Suprapubic skin (tissue), 4 donors: ENCODE measurements around the gene ZGLP1. TPM values are rescaled to one million over a fixed set of nuclear protein-coding genes. Genes with fewer than 3 reads are reported as not detected.

Source experiments
- DNase-seq, 2 donors: peaks; one replicate each; pipeline ENCODE4 v3.0.0-alpha.2; 2019; ENCODE audit warnings: low spot score in 2 of 2
- H3K27ac ChIP-seq: fragments of 200-600 bp; sonication (generic); one replicate; pipeline ENCODE4 v1.5.1; 2019
- H3K27me3 ChIP-seq: fragments of 200-600 bp; sonication (generic); one replicate; pipeline ENCODE4 v1.5.1; 2019
- H3K36me3 ChIP-seq: fragments of 200-600 bp; sonication (generic); one replicate; pipeline ENCODE4 v1.5.1; 2019
- H3K4me1 ChIP-seq: fragments of 200-600 bp; sonication (generic); one replicate; pipeline ENCODE4 v1.5.1; 2019
- H3K4me3 ChIP-seq: fragments of 200-600 bp; sonication (generic); one replicate; pipeline ENCODE4 v1.5.1; 2019; ENCODE audit warnings: mild to moderate bottlenecking
- H3K9me3 ChIP-seq: fragments of 200-600 bp; sonication (generic); one replicate; pipeline ENCODE4 v1.5.1; 2019
- EP300 ChIP-seq: sonication (generic); formaldehyde crosslinking; IDR thresholded peaks from one replicate; pipeline ENCODE4 v1.6.1; 2017; ENCODE audit warnings: antibody characterized with exemption
- POLR2A ChIP-seq, 2 donors: fragments of 450-650 bp; IDR thresholded peaks; one replicate each; pipeline ENCODE4 v1.6.1; 2017; ENCODE audit warnings: antibody characterized with exemption in 2 of 2, mild to moderate bottlenecking in 2 of 2, moderate library complexity in 2 of 2
- POLR2AphosphoS5 ChIP-seq, 3 donors: sonication (generic); formaldehyde crosslinking; IDR thresholded peaks; one replicate each; pipeline ENCODE4 v1.6.1; 2017; ENCODE audit warnings: antibody characterized with exemption in 3 of 3
- WGBS: methylation state at CpG from one replicate; pipeline ENCODE4 v1.1.5; 2018; 5-methylcytosine and 5-hydroxymethylcytosine counted together
- total RNA-seq, 4 donors: library from RNA; depleted of rRNA; stranded (reverse); fragments of >200 nt; gene quantifications; one replicate each; pipeline ENCODE4 v1.1.0, GENCODE V29; 2016
- TF ChIP-seq, protein P1 (sequence below), 2 donors: fragments of 200-600 bp in 1 of 2; fragments of 450-650 bp in 1 of 2; sonication (generic) in 1 of 2; IDR thresholded peaks; one replicate each; pipeline ENCODE4 v1.5.1; 2016 to 2019; ENCODE audit warnings: antibody characterized with exemption in 2 of 2, mild to moderate bottlenecking in 1 of 2, moderate library complexity in 1 of 2

Gene ZGLP1
- 1 to 10 TPM; 1.4 to 7.2 (median 2.9) TPM for total RNA-seq

DNA sequence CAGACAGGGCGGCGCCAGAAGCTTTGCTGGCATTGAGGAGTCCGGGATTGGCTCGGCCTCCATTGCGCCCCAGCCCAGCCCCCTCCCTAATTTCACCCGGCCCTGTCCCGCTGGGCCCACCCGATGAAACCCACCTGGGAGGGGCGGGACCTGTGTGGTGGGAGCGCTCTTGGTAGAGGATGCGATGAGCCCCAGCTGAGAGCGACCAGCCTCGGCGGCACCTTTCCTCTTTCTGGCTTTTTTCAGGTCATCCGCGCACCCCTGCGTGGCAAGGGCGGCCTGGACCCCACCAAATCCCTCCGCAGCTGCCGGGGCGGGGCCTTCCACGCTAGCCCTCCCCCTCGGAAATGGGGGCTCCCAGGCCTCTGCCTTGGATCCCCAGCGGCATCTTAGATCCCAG lies at the start of gene ZGLP1:
TSS of gene ZGLP1 (minus strand) at position 393 of the 400 bp plus-strand sequence.
- no peak for DNase-seq
- Histone ChIP-seq H3K36me3 (peaks cover 13% of the 10 kb centered on the region), H3K4me3 (no peak within 1 kb of the TSS), H3K9me3 (no peaks in the 10 kb centered on the region), H3K27ac (no peak within 1 kb of the TSS), H3K27me3 (no peaks in the 10 kb centered on the region), H3K4me1 (no peaks in the 10 kb centered on the region)
- WGBS, result 88% methylated on average over 19 of the region's 24 CpGs
- TF ChIP-seq POLR2A (IDR thresholded peaks at IDR 0.05) (no peak), EP300 (no peak), POLR2AphosphoS5 (IDR thresholded peaks at IDR 0.05) (no peak)
- TF ChIP-seq, protein P1, sequence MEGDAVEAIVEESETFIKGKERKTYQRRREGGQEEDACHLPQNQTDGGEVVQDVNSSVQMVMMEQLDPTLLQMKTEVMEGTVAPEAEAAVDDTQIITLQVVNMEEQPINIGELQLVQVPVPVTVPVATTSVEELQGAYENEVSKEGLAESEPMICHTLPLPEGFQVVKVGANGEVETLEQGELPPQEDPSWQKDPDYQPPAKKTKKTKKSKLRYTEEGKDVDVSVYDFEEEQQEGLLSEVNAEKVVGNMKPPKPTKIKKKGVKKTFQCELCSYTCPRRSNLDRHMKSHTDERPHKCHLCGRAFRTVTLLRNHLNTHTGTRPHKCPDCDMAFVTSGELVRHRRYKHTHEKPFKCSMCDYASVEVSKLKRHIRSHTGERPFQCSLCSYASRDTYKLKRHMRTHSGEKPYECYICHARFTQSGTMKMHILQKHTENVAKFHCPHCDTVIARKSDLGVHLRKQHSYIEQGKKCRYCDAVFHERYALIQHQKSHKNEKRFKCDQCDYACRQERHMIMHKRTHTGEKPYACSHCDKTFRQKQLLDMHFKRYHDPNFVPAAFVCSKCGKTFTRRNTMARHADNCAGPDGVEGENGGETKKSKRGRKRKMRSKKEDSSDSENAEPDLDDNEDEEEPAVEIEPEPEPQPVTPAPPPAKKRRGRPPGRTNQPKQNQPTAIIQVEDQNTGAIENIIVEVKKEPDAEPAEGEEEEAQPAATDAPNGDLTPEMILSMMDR (IDR thresholded peaks at IDR 0.05), result no peak

- Histone ChIP-seq H3K27ac (no peak overlapping the region), H3K4me3 (no peak overlapping the region), H3K36me3 (peaks cover 97% of the 10 kb centered on the region), H3K4me1 (peaks cover 3% of the 10 kb centered on the region), H3K9me3 (no peaks in the 10 kb centered on the region), H3K27me3 (no peaks in the 10 kb centered on the region)
- no peak for DNase-seq
- 92% methylated on average over 9 of the region's 12 CpGs for WGBS
- TF ChIP-seq POLR2A (IDR thresholded peaks at IDR 0.05) (no peak), POLR2AphosphoS5 (IDR thresholded peaks at IDR 0.05) (no peak), EP300 (no peak)
- TF ChIP-seq, protein P1 (IDR thresholded peaks at IDR 0.05), result no peak
Measured at GRCh38 chr19:10356431-10356830, 46.8 kb upstream of the ZGLP1 start.

DNA sequence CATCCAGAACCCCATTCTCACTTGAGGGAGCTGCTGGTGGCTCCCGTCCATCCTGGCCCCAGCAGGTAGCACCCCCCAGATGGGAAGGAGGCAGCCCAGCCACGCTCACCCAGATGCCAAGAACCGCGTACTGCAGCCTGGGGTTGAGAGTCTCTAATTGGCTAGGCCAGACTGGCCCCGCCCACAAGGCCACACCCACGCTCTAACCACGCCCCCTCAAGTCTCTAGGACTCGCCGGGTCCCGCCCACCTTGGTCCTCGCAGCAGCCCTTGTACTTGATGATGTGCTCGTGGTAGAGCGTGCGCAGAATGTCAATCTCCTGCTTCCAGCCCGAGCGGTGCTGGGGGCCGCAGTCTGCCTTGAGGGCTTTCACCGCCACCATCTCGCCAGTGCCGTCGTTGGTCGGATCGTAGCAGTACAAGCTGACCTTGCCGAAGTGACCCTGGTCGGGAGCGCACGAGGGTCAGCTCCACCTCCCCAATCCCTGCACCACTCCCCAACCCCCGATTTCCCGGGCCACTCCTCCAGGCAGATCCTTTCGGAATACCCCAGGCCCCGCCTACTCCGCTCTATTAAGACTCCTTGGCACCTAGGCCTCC lies 44.3 kb upstream of the ZGLP1 start:
- TF ChIP-seq, protein P1 (IDR thresholded peaks at IDR 0.05), result no peak
- TF ChIP-seq EP300 (no peak), POLR2A (IDR thresholded peaks at IDR 0.05) (no peak), POLR2AphosphoS5 (IDR thresholded peaks at IDR 0.05) (no peak)
- Histone ChIP-seq H3K9me3 (no peaks in the 10 kb centered on the region), H3K4me3 (no peak overlapping the region), H3K36me3 (peaks cover 82% of the 10 kb centered on the region), H3K27ac (no peak overlapping the region), H3K4me1 (peaks cover 3% of the 10 kb centered on the region), H3K27me3 (no peaks in the 10 kb centered on the region)
- 82% methylated on average over 26 of the region's 32 CpGs for whole genome bisulfite sequencing
- DNase-seq, result no peak

DNA sequence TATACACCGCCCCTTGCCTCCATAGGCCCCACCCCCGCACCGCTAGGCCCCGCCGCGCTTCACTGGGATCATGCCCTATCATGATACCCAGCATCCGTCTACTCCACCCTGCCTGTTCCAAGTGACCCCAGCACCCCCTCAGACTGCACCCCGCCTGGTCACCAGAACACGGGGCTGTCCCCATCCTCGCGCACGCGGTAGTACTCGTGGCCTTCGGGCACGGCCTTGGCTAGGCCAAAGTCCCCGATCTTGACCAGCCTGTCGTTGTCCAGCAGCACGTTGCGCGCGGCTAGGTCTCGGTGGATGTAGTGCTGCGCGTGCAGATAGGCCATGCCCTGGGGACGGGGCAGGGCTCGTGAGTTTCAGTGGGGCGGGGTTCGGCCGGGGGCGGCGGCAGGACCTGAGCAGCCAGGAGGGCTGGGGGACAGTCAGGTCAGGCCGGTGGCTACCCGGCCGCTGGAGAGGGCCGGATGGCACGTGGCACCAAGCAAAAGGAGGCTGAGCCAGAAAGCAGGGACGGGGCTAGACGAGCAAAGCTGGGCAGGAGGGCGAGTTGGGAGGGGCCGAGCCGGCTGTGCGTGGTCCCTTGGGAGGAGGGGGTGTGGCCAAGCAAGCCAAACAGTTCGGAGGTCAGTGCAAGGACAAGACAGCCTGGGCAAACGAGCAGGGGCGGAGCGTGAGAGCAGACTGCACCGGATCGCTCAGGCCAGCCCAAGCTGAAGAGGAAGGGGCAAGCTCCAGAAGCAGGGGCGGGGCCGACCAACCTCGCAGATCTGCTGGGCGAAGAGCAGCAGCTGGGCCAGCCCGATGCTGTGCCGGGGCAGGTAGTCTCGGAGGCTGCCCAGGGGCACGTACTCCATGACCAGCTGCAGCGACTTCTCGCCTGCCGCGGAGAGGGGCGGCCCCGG lies 43.4 kb upstream of the ZGLP1 start:
- no peaks in the 10 kb centered on the region for H3K27me3 ChIP-seq
- no peak overlapping the region for H3K27ac ChIP-seq
- H3K36me3 ChIP-seq, result peaks cover 75% of the 10 kb centered on the region
- 83% methylated on average over 50 of the region's 63 CpGs for WGBS
- TF ChIP-seq, protein P1 (IDR thresholded peaks at IDR 0.05), result no peak
- TF ChIP-seq POLR2A (IDR thresholded peaks at IDR 0.05), result no peak
- no peak for TF ChIP-seq EP300
- TF ChIP-seq POLR2AphosphoS5 (IDR thresholded peaks at IDR 0.05), result no peak
- H3K4me1 ChIP-seq, result peaks cover 3% of the 10 kb centered on the region
- H3K9me3 ChIP-seq, result no peaks in the 10 kb centered on the region
- no peak for DNase-seq
- H3K4me3 ChIP-seq, result no peak overlapping the region

DNA sequence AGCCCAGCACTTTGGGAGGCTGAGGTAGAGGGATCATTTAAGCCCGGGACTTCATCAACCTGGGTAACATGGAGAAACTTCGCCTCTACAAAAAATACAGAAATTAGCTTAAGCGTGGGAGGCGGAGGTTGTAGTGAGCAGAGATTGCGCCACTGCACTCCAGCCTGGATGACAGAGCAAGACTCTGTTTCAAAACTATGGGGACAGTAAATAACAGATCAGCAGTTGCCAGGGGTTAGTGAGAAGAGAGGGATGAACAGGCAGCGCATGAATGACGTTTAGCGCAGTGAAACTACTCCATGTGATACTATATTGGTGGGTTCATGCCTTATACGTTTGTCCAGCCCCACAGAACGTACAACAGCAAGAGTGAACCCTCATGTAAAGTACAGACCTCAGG lies 36.9 kb upstream of the ZGLP1 start:
- Histone ChIP-seq H3K4me3 (no peak overlapping the region), H3K27ac (no peak overlapping the region), H3K4me1 (no peaks in the 10 kb centered on the region), H3K9me3 (no peaks in the 10 kb centered on the region), H3K36me3 (peaks cover 12% of the 10 kb centered on the region), H3K27me3 (no peaks in the 10 kb centered on the region)
- WGBS, result 71% methylated on average over 10 of the region's 10 CpGs
- TF ChIP-seq, protein P1 (IDR thresholded peaks at IDR 0.05), result no peak
- TF ChIP-seq POLR2A (IDR thresholded peaks at IDR 0.05) (no peak), POLR2AphosphoS5 (IDR thresholded peaks at IDR 0.05) (no peak), EP300 (no peak)
- no peak for DNase-seq
